Left hindlimb (tissue), 1 donor: ENCODE results near the gene BCL2.

Source experiments
- DNase-seq: peaks from one replicate; pipeline ENCODE4 v3.0.0-alpha.2; 2018

The BCL2 gene

DNA sequence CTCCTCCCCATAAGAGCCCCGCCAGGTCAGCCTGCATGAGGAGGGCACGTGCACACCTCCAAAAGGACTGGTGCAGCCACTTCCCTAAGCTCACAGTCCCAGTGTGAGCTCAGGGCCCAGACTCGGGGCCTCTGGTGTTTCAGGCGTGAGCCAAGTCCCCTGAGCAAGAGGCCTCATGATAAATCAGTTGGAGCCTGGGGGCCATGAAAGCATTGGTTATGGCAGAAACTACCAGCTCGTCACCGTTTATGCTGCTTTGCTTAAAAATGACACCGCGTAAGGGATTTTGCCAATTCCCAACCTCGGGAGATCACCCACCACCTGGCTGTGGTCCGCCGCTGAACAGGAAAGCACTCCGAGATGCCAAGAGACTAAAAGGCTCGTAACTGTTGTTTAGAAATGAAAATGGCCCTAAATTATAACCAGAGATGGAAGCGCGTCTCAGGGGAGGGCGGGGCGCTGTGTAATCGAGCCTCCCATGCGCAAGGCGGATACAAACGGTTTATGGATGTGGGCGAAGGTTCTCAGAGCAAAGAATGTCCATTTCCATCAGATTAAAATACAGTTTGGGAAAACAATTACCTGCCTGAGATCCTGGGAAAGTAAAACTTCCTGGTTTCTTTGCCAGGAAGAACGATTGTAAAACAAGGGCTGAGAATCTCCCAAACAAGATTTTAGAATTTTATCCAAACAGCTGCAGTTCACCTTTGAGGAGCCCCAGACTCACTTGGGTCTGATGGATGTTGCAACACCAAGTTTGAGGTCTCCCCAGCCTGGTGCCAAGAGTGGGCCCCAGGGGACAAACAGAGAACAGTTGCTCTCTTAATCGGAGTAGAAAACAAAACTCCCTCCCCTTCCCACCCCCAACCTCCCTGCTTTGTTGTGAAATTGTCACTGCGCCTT lies 141.4 kb downstream of the BCL2 start:
- DNase-seq, result peak; percentile 72

DNA sequence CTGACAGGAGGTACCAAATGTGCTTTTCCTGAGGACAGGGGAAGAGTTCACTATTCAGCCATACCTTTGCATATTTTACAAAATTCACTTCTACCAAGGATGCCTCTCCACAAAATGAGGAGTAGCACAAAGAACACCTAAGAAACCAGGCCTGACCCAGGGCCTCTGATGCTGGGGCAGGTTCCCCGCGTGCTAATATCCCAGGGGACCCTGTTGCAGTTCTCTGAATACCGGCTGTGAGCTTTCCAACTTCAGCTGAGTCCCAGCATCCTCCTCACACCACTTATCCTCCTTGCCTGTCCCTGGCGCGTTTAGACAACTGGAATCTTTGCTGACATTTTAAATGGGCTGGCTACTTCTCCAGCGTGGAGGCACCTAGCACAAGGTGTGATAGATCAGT lies 142.3 kb downstream of the BCL2 start:
- no peak for DNase-seq

DNA sequence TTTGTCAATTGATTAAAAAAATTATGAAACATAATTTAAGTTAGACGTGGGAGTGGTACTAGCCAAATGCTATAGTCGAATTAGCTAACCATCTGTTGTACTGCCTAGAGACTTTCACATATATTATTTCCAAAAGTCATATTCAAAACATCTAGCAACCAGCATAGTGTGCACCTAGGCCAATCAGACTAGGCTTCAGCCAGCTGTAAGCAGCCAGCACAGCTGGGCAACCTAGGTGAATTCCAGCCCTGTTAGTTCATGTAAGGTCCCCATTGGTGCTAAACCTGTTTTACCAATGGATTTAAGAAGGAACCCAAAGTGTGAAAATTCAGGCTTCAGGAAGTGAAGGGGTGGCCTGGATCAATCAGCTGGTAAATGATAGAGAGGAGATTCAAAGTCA lies 144.3 kb downstream of the BCL2 start:
- DNase-seq, result no peak

DNA sequence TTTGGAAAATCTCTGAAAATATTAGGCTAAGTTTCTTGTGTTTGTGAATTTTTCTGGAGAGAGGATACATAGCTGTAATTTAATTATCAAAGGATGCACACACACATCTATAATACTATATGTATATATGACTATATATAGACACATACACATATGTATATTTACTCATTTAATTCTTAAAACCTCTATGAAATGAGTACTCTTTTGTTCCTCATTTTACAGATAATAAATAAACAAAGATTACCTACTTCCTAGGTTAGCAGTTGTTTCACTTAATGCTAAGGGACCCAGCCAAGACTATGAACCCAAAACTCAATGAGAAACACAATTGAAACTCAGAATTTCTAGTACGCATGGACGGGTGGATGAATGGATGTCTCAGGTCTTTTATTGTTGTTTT lies 145.6 kb downstream of the BCL2 start:
- no peak for DNase-seq

DNA sequence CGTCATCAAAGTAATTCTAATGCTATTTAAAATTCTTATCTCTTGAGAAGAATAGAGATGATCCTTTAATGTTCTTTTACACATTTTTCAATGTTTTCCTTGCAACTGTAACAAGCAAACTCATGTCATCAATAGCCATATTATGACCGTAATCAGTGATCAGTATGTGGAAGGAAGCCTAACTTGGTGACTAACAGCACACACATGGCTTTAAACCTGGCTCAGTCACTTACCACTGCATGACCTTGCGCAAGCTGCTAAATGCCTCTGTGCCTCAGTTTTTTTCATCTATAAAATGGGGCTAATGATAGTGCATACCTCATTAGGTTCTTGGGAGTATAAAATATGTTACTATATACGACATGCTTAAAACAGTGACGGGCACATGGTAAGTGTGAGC lies 149.7 kb downstream of the BCL2 start:
- no peak for DNase-seq

DNA sequence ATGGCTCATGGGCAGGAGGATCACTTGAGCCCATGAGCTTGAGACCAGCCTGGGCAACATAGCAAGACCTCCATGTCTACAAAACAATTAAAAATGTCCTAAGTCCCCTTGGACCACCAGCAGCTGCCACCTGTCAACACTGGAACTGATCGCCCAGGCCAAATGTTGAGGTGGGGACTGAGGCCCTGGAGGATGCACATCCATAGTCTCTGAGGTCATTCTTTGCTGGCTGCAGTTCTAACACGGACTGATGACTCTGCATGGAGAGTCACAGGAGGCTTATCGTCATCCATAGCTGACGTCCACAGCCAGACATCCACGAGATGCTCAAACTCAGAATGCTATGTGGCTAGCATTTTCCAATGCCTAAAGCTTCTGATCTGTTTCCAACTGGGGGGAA lies 151.3 kb downstream of the BCL2 start:
- no peak for DNase-seq

DNA sequence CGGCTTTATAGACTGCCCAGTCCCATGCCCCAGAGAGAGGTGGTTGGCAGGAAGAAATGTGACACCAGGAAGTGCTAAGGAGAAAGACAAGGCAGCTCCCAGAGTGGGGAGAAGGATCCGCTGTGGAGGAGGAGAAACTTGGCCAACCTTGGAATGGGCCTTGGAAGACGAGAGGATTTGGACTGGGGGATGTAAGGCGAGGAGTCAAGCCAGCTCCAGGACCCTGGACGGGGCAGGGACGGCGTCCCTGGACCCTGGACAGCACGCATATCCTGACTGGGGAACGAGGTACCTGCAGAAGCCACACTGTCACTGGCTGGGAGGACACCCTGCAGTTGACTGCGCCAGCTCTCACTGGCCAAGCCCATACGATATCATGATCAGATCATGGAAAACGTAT lies 153.4 kb downstream of the BCL2 start:
- DNase-seq, result no peak

DNA sequence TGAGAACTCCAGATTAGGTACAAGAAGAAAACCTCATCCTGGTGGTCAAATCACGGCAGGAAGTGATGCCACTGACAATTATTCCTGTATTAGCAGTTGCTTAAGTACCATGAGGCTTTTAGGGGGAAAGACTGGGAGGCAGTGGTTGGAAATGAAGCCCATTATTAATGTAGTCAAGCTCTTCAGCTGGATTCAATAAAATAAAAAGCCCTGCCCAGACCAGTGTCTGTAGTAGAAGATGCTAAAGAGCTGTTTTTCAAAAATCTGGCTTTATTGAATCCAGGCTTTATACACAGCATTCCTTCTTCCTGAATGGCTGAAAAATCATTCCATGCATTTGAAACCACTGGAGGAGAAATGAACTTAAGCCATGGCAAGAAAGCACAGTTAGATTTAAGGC lies 155.2 kb downstream of the BCL2 start:
- no peak for DNase-seq

DNA sequence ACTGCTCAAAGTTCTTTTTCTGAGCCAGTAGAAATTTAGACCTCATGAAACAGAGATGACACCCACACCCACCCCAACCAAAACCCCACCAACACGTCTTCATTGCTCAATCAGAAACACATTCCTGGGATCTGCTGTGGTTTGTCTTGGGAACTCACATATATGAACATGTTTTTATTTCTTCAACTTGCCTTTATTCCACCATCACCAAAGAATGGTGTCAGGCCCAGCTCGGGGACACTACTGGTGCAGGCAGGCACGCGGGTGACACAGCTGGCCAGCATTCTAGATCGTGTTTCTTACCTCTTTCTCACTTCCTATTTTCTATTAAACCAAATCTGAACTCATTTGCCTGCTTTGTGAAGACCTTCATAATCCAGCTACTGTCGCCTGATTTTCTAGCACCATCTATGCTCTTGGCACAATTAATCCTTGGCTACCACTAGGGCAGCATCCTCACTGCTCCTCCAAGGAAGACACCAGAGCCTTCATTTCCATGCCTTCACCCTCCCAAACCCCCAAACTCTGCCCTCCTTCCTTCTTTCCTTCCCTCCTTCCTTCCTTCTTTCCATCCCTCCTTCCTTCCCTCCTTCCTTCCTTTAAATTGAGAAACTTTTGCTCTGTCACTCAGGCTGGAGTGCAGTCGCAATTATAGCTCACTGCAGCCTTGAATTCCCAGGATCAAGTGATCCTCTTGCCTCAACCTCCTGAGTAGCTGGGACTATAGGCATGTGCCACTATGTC lies 157.1 kb downstream of the BCL2 start:
- DNase-seq, result no peak

DNA sequence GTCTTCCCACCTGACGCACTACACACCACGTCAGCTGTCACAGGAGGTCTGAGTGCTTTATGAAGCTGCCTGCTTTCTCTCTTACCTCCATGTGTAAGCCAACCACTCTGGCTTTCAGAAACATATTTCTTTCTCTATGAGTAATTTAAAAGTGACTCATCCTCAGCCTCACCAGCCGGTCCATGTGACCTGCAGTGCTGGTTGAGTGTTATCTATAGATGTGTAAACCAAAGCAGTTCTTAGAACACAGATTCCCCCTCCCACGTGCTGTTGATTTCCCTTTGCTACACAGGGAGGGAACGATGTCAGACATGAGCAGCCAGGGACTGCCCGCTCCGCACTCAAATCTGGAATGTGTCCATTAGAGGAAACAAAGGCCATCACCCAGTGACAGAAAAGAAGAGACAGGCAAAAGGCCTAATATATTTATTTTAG lies 157.8 kb downstream of the BCL2 start:
- DNase-seq, result no peak

DNA sequence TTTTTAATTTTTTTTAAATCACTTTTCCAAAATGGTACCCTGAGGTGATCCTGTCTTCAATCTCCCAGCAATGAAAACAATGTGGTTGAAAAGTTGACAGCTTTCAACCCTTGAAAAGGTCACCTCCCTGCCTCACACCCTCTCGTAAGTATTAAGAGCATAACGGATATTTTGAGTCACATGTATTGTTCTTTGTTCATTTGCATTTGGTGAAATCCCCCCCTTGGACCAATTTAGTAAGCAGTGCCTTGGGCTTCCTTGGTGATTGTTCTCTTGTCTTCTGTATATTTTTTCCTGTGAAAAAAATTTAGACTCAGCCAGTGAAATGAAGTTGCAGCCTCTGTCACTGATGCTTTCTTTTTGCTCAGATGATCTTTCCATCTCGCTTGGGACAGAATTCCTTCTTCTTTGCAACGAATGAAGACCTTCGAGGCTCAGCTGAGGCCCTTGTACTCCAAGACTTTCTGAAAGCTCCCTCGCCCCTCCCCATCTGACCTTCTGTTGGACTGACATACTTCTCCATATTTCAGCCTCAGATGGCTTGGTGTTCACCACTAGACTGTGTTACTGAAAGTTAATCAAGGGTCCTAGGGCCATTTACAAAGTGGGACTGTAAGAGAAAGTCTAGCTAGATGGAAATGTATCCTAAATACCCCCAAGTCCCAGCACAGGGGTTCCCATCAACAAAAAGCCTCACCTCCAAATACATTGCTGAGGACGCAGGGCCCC lies 158.4 kb downstream of the BCL2 start:
- DNase-seq, result no peak

DNA sequence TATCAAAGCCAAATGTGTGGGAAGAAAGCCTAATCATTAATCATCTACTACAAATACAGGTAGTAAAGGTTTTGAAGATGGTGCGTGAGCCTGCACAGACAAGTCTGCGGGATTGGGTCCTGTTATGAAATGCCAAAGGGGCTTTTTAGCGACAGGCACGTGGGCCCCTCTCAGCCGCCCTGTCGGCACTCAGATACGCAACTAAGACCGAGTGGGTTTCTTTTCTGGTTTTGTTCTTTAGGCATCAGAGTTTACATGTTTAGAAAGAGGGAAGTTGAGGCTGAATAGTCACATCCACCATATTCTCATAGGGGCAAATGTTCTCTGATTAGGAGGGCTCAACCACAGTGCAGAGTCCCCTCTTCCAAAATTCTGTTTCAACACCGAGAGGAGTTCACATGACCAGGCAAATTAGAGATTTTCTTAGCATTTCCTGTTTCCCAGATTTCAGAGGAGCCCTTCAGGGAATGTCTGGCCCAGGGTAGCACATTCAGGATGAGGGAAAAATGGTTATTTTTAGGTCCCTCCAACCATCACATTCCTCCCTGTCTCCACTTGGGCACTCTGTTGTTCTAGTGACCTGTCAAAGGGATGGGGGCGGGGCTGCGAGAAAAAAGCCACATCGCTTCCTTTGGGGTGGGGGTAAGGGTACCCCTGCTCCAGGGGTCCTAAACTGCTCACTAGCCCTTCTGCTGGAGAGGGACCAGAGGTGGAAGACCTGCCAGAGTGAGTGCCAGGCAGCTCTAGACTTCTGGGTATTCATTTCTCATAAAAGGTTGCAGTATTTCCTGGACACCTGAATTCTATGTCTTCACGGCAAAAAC lies 159.2 kb downstream of the BCL2 start:
- no peak for DNase-seq

DNA sequence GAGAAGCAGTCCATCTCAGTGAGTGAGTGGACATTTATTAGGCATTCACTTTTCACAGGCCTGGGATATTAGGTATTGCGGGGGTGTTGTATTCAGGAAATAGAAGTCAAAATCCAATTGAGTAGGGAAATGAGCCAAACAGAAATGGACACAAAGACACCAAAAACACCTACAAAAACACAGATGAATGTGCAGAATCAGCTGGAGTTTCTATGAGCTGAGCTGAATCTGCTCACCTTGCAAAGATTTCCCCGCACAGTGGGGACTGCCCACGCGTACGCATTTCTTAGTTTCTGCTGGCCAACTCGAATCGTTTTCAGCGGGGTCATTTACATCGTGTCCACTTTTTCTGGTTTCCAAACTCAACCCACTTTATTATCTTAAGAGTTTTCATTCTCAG lies 160.0 kb downstream of the BCL2 start:
- no peak for DNase-seq

DNA sequence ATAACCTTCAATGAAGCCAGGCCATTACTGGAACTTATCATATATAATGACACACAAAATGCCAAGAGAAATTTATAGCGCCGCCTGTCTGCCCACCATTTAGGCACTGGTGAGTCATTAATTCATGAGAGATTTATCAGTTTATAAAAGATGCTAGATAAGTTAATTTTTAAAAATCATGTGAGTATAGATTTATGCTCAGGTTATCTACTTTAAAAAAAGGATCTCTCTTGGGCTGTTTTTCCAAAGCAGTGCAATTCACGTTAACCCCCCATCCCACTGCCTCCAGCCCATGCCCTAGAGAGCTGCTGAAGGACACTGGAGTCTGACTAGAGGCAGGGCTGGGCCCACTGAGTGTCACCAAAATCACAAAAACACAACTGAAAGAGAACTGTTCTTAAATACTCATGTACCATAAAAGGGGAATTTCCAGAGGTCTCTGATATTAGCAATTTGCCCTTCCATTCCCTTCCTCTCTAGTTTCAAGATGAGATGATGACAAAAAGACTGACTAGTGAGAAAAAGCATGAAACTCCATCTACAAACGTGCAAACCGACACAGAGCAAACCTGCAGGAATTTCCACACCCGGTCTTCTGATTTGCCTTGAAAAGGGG lies 160.8 kb downstream of the BCL2 start:
- DNase-seq, result no peak

DNA sequence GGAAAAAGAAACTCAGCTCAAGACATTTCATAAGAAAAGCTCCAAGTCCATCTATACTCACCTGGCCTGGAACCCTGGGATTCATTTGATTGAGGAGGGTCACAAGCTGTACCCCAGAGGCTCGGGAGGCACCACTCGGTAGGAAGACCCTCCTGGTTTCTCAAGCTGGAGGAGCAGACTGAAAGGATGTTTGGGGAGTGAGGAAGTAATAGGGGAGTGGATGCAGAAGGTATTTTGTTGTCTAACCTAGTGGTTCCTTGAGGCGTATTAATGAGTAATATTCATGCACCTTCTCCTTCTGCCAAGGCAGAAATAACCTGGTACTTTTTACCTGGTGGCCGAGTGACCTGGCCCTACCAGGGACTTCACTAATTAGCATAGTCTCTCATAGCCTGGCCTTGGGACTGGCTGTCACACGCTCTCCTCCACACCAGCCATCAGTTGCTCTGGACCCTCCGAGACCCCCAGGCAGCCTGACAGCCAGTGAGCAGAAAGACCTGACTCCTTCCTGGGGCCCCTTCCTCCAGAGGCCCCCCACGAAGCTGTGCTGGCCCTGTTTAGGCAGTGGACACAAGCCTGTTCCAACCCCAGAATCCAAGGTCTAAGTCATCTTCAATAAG lies 161.4 kb downstream of the BCL2 start:
- no peak for DNase-seq

DNA sequence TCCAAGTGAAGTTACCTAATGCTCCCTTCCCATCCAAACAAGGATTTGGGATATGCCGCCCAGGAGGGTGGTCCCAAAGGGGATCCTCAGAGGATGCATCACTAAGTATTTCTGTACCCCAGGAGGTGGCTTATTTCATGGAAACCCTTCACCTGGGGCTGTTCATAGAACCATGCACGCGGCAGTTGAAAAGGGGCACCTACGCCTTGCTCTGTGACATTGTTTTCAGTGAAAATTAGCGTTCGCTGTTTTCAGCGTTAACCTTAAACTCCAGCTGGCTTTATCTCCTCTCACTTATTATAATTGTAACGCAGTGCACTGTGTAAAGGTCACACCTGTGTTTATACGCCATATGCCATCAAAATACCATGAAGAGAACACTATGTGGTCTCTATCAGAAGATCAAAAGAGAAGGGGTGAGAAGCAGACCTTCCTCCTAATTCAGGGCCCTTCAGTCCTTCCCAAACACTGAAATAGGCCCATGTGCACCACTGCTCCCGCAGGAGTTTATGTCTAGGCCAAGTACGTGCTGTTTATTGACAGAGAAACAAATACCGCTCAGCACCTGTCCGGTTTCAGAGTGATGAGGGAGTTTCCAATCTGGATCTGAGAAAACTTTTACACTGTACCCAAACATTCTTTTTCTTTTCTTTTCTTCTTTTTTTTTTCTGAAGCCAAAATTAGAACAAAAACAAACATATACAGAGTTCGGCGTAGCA lies 162.1 kb downstream of the BCL2 start:
- no peak for DNase-seq

DNA sequence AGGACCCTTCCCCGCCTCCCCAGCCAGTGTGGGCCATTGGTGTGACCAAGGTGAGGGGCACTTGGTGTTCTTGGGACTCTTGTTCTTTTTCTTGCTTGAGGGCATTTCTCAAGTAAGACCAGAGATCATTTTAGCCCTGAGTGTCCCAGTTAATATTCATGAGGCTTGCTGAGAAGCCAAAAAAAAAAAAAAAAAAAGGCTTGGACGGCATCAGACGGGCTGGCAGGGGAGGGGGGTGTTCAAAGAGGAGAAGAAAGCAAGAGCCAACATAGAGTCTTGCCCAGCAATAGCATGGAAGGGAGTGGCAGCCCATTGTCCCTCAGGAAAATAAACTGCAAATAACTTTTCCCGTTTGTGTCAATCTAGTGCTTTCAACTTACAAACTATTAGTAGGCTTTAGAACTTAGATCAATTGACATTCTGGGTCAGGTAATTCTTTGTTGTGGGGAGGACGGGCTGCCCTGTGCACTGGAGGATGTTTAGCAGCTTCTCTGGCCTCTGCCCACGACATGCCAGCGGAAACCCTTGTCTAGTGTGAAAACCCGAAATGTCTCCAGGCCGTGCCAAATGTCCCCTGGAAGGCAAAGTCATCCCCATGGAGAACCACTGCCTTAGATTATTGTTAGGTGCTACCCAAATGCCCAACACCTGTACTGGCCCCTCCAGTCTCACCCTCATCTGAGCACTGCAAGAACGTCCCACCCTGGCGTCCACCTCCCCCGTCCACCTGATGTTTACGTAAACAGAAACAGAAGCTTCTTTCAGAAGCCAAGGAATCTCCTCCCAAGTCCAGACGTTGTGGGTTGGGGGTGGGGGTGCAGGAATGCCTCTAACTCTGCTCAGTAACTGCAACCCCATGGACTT lies 163.4 kb downstream of the BCL2 start:
- no peak for DNase-seq

DNA sequence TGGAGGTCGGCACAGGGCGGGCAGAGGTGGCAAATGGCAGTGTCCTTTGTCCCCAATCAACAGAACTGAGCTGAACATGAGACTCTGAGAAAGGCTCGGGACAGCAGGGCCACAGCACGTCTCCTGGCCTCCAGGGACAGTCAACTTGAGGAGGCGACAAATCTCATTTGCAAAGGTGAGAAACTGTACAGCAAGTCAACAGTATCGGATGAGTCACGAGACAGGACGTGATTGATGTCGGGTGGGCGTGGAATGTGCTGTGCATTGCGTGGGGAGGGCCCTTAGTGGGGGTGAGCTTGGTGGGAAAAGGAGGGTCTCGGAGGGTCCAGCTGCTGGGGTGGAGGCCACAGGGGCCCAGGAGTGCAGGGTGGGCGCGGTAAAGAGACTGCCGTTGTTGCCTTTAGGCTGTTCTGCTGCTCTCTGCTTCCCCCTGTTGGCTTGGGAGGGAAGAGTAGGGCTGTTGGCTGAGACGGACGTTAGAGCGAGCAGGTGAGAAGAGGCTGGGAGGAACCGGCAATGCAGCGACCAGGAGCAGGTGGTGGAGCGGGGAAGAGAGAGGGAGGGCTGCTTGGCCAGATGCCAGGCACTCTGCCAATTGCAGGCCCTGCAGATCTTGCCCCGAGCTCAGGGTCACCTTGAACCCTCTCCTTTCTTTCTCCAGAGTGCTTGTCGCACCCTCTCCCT lies 164.3 kb downstream of the BCL2 start:
- no peak for DNase-seq
